GM12878 (cell line): ENCODE results near the gene IGFLR1. TPM values are rescaled to one million over a fixed set of nuclear protein-coding genes. Genes with fewer than 3 reads are reported as not detected.

Experiments
- BCL11A ChIP-seq: IDR thresholded peaks from 2 replicates; pipeline ENCODE4 v1.6.1; 2011; ENCODE audit warnings: low read depth, low read length
- BHLHE40 ChIP-seq, 2 experiments: fragments of 450-650 bp in 1 of 2; IDR thresholded peaks; 2 replicates each; pipeline ENCODE4 v1.6.1; 2011 to 2017; ENCODE audit warnings: low read depth in 2 of 2, borderline replicate concordance in 1 of 2, improper control_type of control experiment in 1 of 2, low read length in 1 of 2, mild to moderate bottlenecking in 1 of 2
- BMI1 ChIP-seq: fragments of 450-650 bp; IDR thresholded peaks from 2 replicates; pipeline ENCODE4 v1.6.1; 2016; ENCODE audit warnings: mild to moderate bottlenecking, moderate library complexity, borderline replicate concordance
- DPF2 ChIP-seq: fragments of 450-650 bp; IDR thresholded peaks from 2 replicates; pipeline ENCODE4 v1.6.1; 2017; ENCODE audit warnings: mild to moderate bottlenecking
- KLF5 ChIP-seq: fragments of 450-650 bp; IDR thresholded peaks from 2 replicates; pipeline ENCODE4 v1.6.1; 2014; ENCODE audit warnings: mild to moderate bottlenecking; ENCODE audit not compliant: partially characterized antibody
- RAD51 ChIP-seq: fragments of 450-650 bp; IDR thresholded peaks from 2 replicates; pipeline ENCODE4 v1.6.1; 2016; ENCODE audit warnings: moderate library complexity, mild to moderate bottlenecking, inconsistent platforms
- RCOR1 ChIP-seq: conservative IDR thresholded peaks from 2 replicates; pipeline ENCODE4 v1.6.1; 2012; ENCODE audit warnings: low read depth, low read length, improper control_type of control experiment
- RELA ChIP-seq: fragments of 450-650 bp; IDR thresholded peaks from 2 replicates; pipeline ENCODE4 v1.8.0; 2014; ENCODE audit warnings: borderline replicate concordance; ENCODE audit not compliant: partially characterized antibody
- SIX5 ChIP-seq: IDR thresholded peaks from 2 replicates; pipeline ENCODE4 v1.6.1; 2011; ENCODE audit warnings: mild to moderate bottlenecking, low read depth, low read length, moderate library complexity; ENCODE audit not compliant: severe bottlenecking
- SMARCA5 ChIP-seq: fragments of 450-650 bp; IDR thresholded peaks from 2 replicates; pipeline ENCODE4 v1.6.1; 2017; ENCODE audit warnings: mild to moderate bottlenecking
- SUZ12 ChIP-seq: fragments of 200-600 bp; sonication (generic); IDR thresholded peaks from one replicate; pipeline ENCODE4 v1.6.1; 2018; ENCODE audit warnings: antibody characterized with exemption, mild to moderate bottlenecking; ENCODE audit not compliant: unreplicated experiment
- TCF12 ChIP-seq: IDR thresholded peaks from 2 replicates; pipeline ENCODE4 v1.6.1; 2011; ENCODE audit warnings: low read depth, mild to moderate bottlenecking, low read length
- polyA plus RNA-seq, 11 experiments: library from polyadenylated mRNA; depleted of rRNA in 4 of 11; unstranded in 6 of 11; stranded (reverse) in 5 of 11; fragments of >200 nt; fragmentation: Nextera tagmentation in 4 of 11; fragmentation: Illumina TruSeq in 1 of 11; extraction: Ambion mirVana in 4 of 11; extraction: Trizol in 1 of 11; gene quantifications; 1 replicate in 1 of 11; 2 replicates in 10 of 11; pipeline versions ENCODE4 v1.2.1 to v1.2.3, GENCODE V29; 2011 to 2016; ENCODE audit warnings: inconsistent platforms in 2 of 11, missing spikeins in 2 of 11, low read depth in 1 of 11
- total RNA-seq, 4 experiments: library from RNA; depleted of rRNA in 3 of 4; stranded (reverse); fragments of >200 nt in 3 of 4; fragmentation: Illumina TruSeq in 1 of 4; extraction: Trizol in 1 of 4; gene quantifications; 2 replicates each; pipeline versions ENCODE4 v1.2.1 to v1.2.3, GENCODE V29; 2013 to 2021
- TF ChIP-seq, protein P1 (sequence below): fragments of 450-650 bp; IDR thresholded peaks from 2 replicates; pipeline ENCODE4 v1.6.1; 2014; ENCODE audit warnings: mild to moderate bottlenecking
- TF ChIP-seq, protein P2 (sequence below): fragments of 150-350 bp; IDR thresholded peaks from 2 replicates; pipeline ENCODE4 v1.6.1; 2016; ENCODE audit warnings: low read depth, low read length
- TF ChIP-seq, protein P3 (sequence below): fragments of 450-650 bp; formaldehyde crosslinking; IDR thresholded peaks from 2 replicates; pipeline ENCODE4 v1.4.0; 2022; ENCODE audit warnings: mild to moderate bottlenecking, moderate library complexity
- TF ChIP-seq, protein P4 (sequence below): IDR thresholded peaks from 2 replicates; pipeline ENCODE4 v1.6.1; 2012; ENCODE audit warnings: low read length, inconsistent platforms

IGFLR1 gene
- total and polyA plus RNA-seq, 10 of the 15 experiments (the other 5 are each of a cell fraction or from before 2014, with no cell fraction given), result 2.5 to 39.9 (median 24.8) TPM

DNA sequence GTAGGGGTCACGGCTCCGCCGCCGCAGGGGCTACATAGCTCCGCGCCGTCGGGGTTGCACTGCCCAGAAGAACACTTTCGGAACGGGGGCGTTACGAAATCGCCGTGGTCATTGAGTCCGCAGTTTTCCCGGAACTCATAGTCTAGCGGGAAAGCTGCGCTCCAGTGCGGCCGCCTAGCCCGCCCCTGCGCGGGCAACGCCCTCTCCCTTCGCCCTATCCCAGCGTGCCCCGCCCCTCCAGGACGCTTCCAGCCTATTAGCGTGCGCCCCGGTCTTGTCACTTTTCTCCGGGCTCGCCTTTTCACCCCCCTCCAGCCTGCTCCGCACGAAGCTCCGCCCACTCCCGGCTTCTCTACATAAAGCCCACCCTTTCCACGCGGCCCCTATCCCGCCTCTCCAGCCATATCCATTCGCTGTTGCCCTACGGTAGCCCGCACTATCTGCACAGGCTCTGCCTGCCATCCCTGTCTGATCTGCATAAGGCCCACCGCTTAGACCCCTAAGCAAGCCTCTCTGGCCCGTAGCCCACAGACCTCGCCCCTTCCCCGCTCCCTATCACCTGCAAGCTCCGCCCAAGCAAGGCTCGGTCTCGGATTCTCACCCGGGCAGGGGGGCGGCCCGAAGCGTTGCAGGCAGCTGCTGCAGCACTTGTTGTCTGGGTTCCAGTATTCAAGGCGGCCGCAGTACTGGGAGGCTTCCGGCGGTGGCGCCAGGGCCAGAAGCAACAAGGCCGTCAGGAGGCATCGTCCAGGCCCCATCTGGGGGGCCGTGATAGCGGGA lies 1.6 kb downstream of the IGFLR1 start (continued):
- TF ChIP-seq RELA (no peak), RAD51 (no peak), BHLHE40 (IDR thresholded peaks at IDR 0.05; ENCODE audit: borderline replicate concordance in 1 of 2, low read depth in 2 of 2, low read length in 1 of 2) (peak in 1 of 2 experiments; percentile 44; a peak in 2 of 4 replicates), BCL11A (no peak), SIX5 (no peak), BMI1 (no peak), DPF2 (peak; percentile 37), SUZ12 (no peak), KLF5 (no peak), TCF12 (peak; percentile 60; the same call in 1 of the 2 replicates), SMARCA5 (no peak), RCOR1 (no peak)
- TF ChIP-seq, protein P1, sequence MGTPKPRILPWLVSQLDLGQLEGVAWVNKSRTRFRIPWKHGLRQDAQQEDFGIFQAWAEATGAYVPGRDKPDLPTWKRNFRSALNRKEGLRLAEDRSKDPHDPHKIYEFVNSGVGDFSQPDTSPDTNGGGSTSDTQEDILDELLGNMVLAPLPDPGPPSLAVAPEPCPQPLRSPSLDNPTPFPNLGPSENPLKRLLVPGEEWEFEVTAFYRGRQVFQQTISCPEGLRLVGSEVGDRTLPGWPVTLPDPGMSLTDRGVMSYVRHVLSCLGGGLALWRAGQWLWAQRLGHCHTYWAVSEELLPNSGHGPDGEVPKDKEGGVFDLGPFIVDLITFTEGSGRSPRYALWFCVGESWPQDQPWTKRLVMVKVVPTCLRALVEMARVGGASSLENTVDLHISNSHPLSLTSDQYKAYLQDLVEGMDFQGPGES, result peak; percentile 7; the same call in 1 of the 2 replicates
- TF ChIP-seq, protein P2, sequence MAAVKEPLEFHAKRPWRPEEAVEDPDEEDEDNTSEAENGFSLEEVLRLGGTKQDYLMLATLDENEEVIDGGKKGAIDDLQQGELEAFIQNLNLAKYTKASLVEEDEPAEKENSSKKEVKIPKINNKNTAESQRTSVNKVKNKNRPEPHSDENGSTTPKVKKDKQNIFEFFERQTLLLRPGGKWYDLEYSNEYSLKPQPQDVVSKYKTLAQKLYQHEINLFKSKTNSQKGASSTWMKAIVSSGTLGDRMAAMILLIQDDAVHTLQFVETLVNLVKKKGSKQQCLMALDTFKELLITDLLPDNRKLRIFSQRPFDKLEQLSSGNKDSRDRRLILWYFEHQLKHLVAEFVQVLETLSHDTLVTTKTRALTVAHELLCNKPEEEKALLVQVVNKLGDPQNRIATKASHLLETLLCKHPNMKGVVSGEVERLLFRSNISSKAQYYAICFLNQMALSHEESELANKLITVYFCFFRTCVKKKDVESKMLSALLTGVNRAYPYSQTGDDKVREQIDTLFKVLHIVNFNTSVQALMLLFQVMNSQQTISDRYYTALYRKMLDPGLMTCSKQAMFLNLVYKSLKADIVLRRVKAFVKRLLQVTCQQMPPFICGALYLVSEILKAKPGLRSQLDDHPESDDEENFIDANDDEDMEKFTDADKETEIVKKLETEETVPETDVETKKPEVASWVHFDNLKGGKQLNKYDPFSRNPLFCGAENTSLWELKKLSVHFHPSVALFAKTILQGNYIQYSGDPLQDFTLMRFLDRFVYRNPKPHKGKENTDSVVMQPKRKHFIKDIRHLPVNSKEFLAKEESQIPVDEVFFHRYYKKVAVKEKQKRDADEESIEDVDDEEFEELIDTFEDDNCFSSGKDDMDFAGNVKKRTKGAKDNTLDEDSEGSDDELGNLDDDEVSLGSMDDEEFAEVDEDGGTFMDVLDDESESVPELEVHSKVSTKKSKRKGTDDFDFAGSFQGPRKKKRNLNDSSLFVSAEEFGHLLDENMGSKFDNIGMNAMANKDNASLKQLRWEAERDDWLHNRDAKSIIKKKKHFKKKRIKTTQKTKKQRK, result no peak
- TF ChIP-seq, protein P3, sequence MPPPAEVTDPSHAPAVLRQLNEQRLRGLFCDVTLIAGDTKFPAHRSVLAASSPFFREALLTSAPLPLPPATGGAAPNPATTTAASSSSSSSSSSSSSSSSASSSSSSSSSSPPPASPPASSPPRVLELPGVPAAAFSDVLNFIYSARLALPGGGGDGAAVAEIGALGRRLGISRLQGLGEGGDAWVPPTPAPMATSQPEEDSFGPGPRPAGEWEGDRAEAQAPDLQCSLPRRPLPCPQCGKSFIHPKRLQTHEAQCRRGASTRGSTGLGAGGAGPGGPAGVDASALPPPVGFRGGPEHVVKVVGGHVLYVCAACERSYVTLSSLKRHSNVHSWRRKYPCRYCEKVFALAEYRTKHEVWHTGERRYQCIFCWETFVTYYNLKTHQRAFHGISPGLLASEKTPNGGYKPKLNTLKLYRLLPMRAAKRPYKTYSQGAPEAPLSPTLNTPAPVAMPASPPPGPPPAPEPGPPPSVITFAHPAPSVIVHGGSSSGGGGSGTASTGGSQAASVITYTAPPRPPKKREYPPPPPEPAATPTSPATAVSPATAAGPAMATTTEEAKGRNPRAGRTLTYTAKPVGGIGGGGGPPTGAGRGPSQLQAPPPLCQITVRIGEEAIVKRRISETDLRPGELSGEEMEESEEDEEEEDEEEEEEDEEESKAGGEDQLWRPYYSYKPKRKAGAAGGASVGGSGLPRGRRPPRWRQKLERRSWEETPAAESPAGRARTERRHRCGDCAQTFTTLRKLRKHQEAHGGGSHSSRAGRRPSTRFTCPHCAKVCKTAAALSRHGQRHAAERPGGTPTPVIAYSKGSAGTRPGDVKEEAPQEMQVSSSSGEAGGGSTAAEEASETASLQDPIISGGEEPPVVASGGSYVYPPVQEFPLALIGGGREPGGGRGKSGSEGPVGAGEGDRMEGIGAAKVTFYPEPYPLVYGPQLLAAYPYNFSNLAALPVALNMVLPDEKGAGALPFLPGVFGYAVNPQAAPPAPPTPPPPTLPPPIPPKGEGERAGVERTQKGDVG, result no peak
- TF ChIP-seq, protein P4, sequence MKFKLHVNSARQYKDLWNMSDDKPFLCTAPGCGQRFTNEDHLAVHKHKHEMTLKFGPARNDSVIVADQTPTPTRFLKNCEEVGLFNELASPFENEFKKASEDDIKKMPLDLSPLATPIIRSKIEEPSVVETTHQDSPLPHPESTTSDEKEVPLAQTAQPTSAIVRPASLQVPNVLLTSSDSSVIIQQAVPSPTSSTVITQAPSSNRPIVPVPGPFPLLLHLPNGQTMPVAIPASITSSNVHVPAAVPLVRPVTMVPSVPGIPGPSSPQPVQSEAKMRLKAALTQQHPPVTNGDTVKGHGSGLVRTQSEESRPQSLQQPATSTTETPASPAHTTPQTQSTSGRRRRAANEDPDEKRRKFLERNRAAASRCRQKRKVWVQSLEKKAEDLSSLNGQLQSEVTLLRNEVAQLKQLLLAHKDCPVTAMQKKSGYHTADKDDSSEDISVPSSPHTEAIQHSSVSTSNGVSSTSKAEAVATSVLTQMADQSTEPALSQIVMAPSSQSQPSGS, result no peak
